AG04449 (cell line): ENCODE results near the gene MARS1.

Experiments used
- CTCF ChIA-PET: fragments of 350-600 bp; formaldehyde crosslinking; extraction: SDS; loops from one replicate; lab custom pipeline; 2021; ENCODE audit warnings: antibody characterized with exemption; lab: Yijun Ruan, JAX
- POLR2A ChIA-PET: fragments of 400-600, 350-600 bp; formaldehyde crosslinking; extraction: SDS; loops from one replicate; lab custom pipeline; 2020; ENCODE audit warnings: antibody characterized with exemption, inconsistent platforms; lab: Yijun Ruan, JAX
- DNase-seq: peaks from one replicate; pipeline ENCODE4 v3.0.0-alpha.2; 2010; ENCODE audit warnings: low read depth, low spot score
- H3K4me3 ChIP-seq: 2 replicates; pipeline ENCODE4 v1.5.1; 2011; ENCODE audit warnings: low read depth, mild to moderate bottlenecking, control low read depth, low read length
- TF ChIP-seq, protein P1 (sequence below): IDR thresholded peaks from one replicate; pipeline ENCODE4 v1.5.1; 2011; ENCODE audit warnings: mild to moderate bottlenecking, moderate library complexity, low read length, control low read depth, inconsistent platforms; ENCODE audit not compliant: insufficient read depth; ENCODE audit errors: missing control alignments

MARS1 gene

DNA sequence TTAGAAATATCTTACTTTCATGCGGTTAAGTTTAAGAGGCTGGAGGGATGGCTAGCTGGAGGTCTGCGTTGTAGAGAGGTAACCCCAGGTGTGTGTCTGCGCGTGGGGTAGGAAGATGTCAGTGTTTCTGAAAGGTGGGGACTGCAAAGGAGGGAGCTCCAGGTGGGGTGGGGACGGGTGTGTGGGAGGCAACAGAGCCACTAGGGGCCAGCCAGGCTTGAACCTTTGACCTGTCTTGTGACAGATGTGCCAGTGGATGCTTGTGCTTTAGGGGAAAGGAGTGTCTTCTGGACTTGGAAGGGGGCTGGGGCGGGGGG, 27.4 kb upstream of the MARS1 start:
- DNase-seq: no peak
- ChIA-PET POLR2A (no interaction called here), CTCF (interaction anchor here (1.0 to 19.6 kb wide), 7 partner anchors 9 to 205 kb away, joined by 3 to 880 read pairs (median 7); partner anchors contain the start of genes ARHGAP9, MARS1 and STAC3)
- peak overlapping the region; percentile 77 for H3K4me3 ChIP-seq
- TF ChIP-seq, protein P1, sequence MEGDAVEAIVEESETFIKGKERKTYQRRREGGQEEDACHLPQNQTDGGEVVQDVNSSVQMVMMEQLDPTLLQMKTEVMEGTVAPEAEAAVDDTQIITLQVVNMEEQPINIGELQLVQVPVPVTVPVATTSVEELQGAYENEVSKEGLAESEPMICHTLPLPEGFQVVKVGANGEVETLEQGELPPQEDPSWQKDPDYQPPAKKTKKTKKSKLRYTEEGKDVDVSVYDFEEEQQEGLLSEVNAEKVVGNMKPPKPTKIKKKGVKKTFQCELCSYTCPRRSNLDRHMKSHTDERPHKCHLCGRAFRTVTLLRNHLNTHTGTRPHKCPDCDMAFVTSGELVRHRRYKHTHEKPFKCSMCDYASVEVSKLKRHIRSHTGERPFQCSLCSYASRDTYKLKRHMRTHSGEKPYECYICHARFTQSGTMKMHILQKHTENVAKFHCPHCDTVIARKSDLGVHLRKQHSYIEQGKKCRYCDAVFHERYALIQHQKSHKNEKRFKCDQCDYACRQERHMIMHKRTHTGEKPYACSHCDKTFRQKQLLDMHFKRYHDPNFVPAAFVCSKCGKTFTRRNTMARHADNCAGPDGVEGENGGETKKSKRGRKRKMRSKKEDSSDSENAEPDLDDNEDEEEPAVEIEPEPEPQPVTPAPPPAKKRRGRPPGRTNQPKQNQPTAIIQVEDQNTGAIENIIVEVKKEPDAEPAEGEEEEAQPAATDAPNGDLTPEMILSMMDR: no peak

DNA sequence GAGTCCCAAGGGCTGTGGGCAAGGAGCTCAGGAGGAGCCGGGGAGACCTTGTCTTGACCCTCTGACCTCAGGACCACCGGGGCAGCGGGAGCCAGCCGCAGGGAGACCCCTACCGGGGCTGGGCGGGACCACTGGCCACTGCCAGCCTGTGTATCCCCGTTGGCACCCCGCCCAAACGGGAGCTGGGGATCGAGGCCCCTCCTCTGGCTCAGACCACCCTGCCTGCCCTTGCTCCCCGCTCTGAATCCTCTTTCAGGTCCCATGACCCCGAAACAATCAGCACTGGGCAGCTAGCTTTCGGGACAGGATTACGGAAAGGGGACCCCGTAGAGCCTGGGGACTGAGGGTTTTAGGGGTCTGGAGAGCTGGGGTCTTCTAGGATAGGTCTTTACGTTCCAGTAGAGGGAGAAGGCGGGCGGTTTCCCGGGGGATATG, 27.0 kb upstream of the MARS1 start:
- CTCF ChIA-PET: interaction anchor here (1.0 to 19.6 kb wide), 8 partner anchors 7 to 247 kb away, joined by 3 to 880 read pairs (median 33); partner anchors contain the start of genes ARHGAP9, INHBE, MARS1 and STAC3
- TF ChIP-seq, protein P1: no peak
- peak overlapping the region; percentile 77 for H3K4me3 ChIP-seq
- POLR2A ChIA-PET: interaction anchor here (0.9 kb wide), 1 partner anchor 60 kb away, joined by 3 read pairs; the partner anchor contains the start of gene DDIT3
- no peak for DNase-seq

DNA sequence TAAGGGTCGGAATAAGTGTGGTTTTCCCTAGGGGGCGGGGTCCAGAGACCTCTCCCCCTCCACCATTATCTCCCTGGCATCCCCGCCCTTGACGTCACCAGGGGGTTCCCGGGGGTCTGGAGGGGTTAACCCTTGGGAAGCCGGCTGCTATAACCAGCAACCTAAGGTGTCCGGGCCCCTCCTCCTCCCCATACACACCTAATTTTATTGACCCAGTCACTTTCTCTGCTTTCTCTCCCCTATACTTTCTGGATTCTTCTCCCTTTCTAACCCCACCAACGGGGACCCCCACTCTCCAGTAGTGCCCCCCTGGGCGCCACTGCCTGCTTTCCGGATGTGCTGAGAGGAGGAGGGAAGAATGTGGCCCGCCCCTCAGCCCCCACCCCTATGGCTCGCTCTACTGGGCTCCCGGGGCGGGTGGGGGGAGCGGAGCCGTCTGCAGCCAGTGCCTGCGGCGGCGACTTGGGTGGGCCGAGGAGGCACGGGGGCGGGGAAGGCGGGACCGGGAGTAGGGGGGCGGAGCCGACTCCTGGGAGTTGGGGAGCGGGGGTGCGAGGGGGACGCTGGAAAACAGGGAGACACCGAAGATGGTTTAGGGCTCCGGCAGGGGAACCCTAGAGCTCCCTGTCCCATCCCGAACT, 26.5 kb upstream of the MARS1 start:
- TF ChIP-seq, protein P1: no peak
- DNase-seq: no peak

DNA sequence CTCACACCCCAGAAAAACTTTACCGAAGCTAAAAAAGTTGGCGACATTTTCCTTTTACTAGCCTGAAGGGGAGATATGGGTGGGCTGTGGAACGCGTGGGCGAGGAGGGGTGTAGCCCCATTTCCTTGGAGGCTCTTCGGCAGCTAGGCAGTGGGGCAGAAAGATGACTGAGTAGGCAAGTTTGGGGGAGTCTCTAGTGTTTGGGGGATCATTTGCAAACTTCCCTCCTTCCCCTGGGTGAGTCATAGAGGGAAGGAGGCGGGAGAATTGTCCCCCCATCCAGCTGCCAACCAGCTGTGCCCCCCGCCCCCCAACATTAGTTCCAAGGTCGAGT, 26.0 kb upstream of the MARS1 start:
- ChIA-PET POLR2A (interaction anchor here (0.9 kb wide), 1 partner anchor 59 kb away, joined by 3 read pairs; the partner anchor contains the start of gene DDIT3), CTCF (interaction anchor here (0.6 to 19.6 kb wide), 20 partner anchors 8 to 344 kb away, joined by 3 to 880 read pairs (median 4); partner anchors contain the start of genes ARHGAP9, INHBE, MARS1 and STAC3)
- TF ChIP-seq, protein P1: no peak
- no peak for DNase-seq
- peak overlapping the region; percentile 77 for H3K4me3 ChIP-seq

More for the DNA sequence above, 26.5 kb upstream of the MARS1 start:
- H3K4me3 ChIP-seq: peak overlapping the region; percentile 77
- ChIA-PET CTCF (interaction anchor here (1.0 to 19.6 kb wide), 13 partner anchors 7 to 343 kb away, joined by 3 to 880 read pairs (median 4); partner anchors contain the start of genes ARHGAP9, INHBE, MARS1 and STAC3), POLR2A (interaction anchor here (0.9 kb wide), 1 partner anchor 59 kb away, joined by 3 read pairs; the partner anchor contains the start of gene DDIT3)

DNA sequence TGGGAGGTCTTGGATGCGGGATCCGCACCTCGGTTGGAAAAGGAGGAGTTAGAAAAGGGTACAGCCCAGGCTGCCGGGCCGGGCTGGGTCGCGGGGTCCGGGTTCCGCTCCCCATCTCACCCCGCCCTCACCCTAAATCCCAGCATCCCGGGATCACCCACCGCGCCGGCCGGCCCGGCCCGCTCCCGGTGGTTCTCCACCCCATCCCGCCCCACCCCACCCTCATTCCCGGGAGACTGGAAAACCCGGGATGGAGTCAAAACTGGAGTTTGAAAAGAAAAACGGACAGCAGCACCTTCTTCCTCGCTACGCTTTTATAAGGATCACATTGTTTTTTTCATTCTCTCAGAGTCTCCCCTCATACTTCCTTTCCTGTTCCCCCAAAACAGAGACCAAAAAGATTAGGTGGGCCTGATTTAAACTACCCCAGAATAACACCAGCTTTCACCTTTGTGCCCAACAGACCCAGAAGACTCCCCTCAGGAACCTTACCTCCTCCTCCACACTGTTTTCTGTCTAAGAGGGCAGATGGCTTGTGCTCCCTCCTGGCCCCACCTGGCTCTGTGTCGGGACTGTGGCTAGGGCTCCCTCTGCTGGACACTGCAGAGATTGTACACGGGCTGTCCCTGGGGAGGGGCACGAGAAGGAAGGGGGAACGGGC, 25.5 kb upstream of the MARS1 start:
- POLR2A ChIA-PET: interaction anchor here (1.1 kb wide), 2 partner anchors 9 to 10 kb away, joined by 3 to 4 read pairs; no protein-coding TSS in a partner anchor
- TF ChIP-seq, protein P1: peak; percentile 99
- DNase-seq: no peak
- H3K4me3 ChIP-seq: peak overlapping the region; percentile 77
- CTCF ChIA-PET: interaction anchor here (0.6 to 19.6 kb wide), 22 partner anchors 8 to 344 kb away, joined by 3 to 880 read pairs (median 4); partner anchors contain the start of genes ARHGAP9, INHBE, MARS1 and STAC3
